ENCODE measurements around the gene CNOT1.

Gene CNOT1

GRCh38 chr16:58533751-58534470, 95.7 kb downstream of the CNOT1 start (continued):
- TF ChIP-seq PRDM6 (tag by site-specific recombination; IDR thresholded peaks at IDR 0.05), result no peak
- TF ChIP-seq ZFP37 (tag by site-specific recombination; IDR thresholded peaks at IDR 0.05), result no peak
- TF ChIP-seq ZNF114 (tag by site-specific recombination; IDR thresholded peaks at IDR 0.05), result no peak
- TF ChIP-seq, protein P1, sequence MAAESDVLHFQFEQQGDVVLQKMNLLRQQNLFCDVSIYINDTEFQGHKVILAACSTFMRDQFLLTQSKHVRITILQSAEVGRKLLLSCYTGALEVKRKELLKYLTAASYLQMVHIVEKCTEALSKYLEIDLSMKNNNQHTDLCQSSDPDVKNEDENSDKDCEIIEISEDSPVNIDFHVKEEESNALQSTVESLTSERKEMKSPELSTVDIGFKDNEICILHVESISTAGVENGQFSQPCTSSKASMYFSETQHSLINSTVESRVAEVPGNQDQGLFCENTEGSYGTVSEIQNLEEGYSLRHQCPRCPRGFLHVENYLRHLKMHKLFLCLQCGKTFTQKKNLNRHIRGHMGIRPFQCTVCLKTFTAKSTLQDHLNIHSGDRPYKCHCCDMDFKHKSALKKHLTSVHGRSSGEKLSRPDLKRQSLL (tag by site-specific recombination; IDR thresholded peaks at IDR 0.05), result no peak
- TF ChIP-seq ZNF184 (tag by site-specific recombination; IDR thresholded peaks at IDR 0.05), result no peak

- H3K4me1 ChIP-seq (ENCODE audit: control insufficient read depth, insufficient read depth, low read length), result no peaks in the 10 kb centered on the region
- H3K9me3 ChIP-seq (ENCODE audit: control insufficient read depth, insufficient read depth, low read depth, low read length), result no peaks in the 10 kb centered on the region
- no peak overlapping the region for H3K27ac ChIP-seq (ENCODE audit: extremely low read depth, low read depth, low read length)
- no peak for TF ChIP-seq INSM2 (tag by site-specific recombination; IDR thresholded peaks at IDR 0.05)
- no peak for TF ChIP-seq BCL11A (tag by site-specific recombination; IDR thresholded peaks at IDR 0.05; ENCODE audit: low read depth)
- no peak for TF ChIP-seq ZNF23 (tag by site-specific recombination; IDR thresholded peaks at IDR 0.05; ENCODE audit: borderline replicate concordance)
- TF ChIP-seq ZNF155 (tag by site-specific recombination; IDR thresholded peaks at IDR 0.05), result no peak
- TF ChIP-seq ZNF701 (tag by site-specific recombination; IDR thresholded peaks at IDR 0.05), result no peak
- TF ChIP-seq ZNF768 (tag by site-specific recombination; IDR thresholded peaks at IDR 0.05), result no peak
- no peak for TF ChIP-seq ZNF214 (tag by site-specific recombination; IDR thresholded peaks at IDR 0.05; ENCODE audit: borderline replicate concordance)
- TF ChIP-seq, protein P2, sequence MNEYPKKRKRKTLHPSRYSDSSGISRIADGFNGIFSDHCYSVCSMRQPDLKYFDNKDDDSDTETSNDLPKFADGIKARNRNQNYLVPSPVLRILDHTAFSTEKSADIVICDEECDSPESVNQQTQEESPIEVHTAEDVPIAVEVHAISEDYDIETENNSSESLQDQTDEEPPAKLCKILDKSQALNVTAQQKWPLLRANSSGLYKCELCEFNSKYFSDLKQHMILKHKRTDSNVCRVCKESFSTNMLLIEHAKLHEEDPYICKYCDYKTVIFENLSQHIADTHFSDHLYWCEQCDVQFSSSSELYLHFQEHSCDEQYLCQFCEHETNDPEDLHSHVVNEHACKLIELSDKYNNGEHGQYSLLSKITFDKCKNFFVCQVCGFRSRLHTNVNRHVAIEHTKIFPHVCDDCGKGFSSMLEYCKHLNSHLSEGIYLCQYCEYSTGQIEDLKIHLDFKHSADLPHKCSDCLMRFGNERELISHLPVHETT (tag by site-specific recombination; IDR thresholded peaks at IDR 0.05), result no peak
- no peak for TF ChIP-seq ZNF121 (tag by site-specific recombination; IDR thresholded peaks at IDR 0.05)
- no peak for TF ChIP-seq ZBTB10 (tag by site-specific recombination; IDR thresholded peaks at IDR 0.05)
- no peak for TF ChIP-seq SETDB1 (IDR thresholded peaks at IDR 0.05; ENCODE audit: insufficient read length, low read length)
- TF ChIP-seq, protein P3, sequence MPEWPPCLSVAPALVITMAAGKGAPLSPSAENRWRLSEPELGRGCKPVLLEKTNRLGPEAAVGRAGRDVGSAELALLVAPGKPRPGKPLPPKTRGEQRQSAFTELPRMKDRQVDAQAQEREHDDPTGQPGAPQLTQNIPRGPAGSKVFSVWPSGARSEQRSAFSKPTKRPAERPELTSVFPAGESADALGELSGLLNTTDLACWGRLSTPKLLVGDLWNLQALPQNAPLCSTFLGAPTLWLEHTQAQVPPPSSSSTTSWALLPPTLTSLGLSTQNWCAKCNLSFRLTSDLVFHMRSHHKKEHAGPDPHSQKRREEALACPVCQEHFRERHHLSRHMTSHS (tag by site-specific recombination; IDR thresholded peaks at IDR 0.05), result no peak
- TF ChIP-seq, protein P4, sequence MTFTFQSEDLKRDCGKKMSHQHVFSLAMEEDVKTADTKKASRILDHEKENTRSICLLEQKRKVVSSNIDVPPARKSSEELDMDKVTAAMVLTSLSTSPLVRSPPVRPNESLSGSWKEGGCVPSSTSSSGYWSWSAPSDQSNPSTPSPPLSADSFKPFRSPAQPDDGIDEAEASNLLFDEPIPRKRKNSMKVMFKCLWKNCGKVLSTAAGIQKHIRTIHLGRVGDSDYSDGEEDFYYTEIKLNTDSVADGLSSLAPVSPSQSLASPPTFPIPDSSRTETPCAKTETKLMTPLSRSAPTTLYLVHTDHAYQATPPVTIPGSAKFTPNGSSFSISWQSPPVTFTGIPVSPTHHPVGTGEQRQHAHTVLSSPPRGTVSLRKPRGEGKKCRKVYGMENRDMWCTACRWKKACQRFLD (tag by site-specific recombination; IDR thresholded peaks at IDR 0.05), result no peak
- TF ChIP-seq OVOL3 (tag by site-specific recombination; IDR thresholded peaks at IDR 0.05), result no peak
- H3K4me3 ChIP-seq (ENCODE audit: low read depth, low read length), result no peak overlapping the region
- peaks cover 72 to 99% of the 10 kb centered on the region in 2 experiments for H3K36me3 ChIP-seq (ENCODE audit: control insufficient read depth in 2 of 2, insufficient read depth in 1 of 2, low read length in 2 of 2)
- ChIA-PET CTCF (interaction anchor here (1.0 kb wide), 2 partner anchors 13 to 19 kb away, joined by 3 read pairs; no protein-coding TSS in a partner anchor), POLR2A (no interaction called here)
Observed at GRCh38 chr16:58532414-58532813, 97.2 kb downstream of the CNOT1 start.
